Measurements from ENCODE around the gene NCOA1. TPM values are rescaled to one million over a fixed set of nuclear protein-coding genes. Genes with fewer than 3 reads are reported as not detected.

NCOA1 gene
- polyA plus RNA-seq, 4 donors, result 13.8 to 48.5 (median 20.4) TPM

GRCh38 chr2:24538720-24539119 is 47.7 kb downstream of the NCOA1 start:
- Histone ChIP-seq H3K4me1 (ENCODE audit: control insufficient read depth in 3 of 3, insufficient read depth in 2 of 3, low read depth in 1 of 3, low read length in 2 of 3) (no peaks in the 10 kb centered on the region), H3K27me3 (ENCODE audit: control insufficient read depth in 3 of 3, insufficient read depth in 3 of 3, low read length in 3 of 3) (no peaks in the 10 kb centered on the region), H3K27ac (ENCODE audit: low read depth in 1 of 3, low read length in 2 of 3) (no peak overlapping the region), H3K9me3 (ENCODE audit: control insufficient read depth in 2 of 2, insufficient read depth in 1 of 2, low read depth in 1 of 2, low read length in 1 of 2) (peaks cover 0 to 13% of the 10 kb centered on the region in 2 donors), H3K4me3 (ENCODE audit: low read depth in 1 of 3, low read length in 3 of 3) (no peak overlapping the region), H3K36me3 (ENCODE audit: control insufficient read depth in 3 of 3, insufficient read depth in 2 of 3, low read depth in 1 of 3, low read length in 3 of 3) (peaks cover 0 to 2% (median 2%) of the 10 kb centered on the region in 3 donors)
- FAIRE-seq, result no peak
- 91 to 96% (median 92%) methylated on average over 4 of the region's 4 CpGs for WGBS, 3 donors
- DNase-seq, result no peak

- DNase-seq (no peak), FAIRE-seq (no peak)
- peaks cover 0 to 14% of the 10 kb centered on the region in 2 donors for H3K9me3 ChIP-seq (ENCODE audit: control insufficient read depth in 2 of 2, insufficient read depth in 1 of 2, low read depth in 1 of 2, low read length in 1 of 2)
- H3K4me3 ChIP-seq (ENCODE audit: low read depth in 1 of 3, low read length in 3 of 3), result no peak overlapping the region
- H3K27ac ChIP-seq (ENCODE audit: low read depth in 1 of 3, low read length in 2 of 3), result no peak overlapping the region
- peaks cover 0 to 3% (median 2%) of the 10 kb centered on the region in 3 donors for H3K36me3 ChIP-seq (ENCODE audit: control insufficient read depth in 3 of 3, insufficient read depth in 2 of 3, low read depth in 1 of 3, low read length in 3 of 3)
- no peaks in the 10 kb centered on the region for H3K27me3 ChIP-seq (ENCODE audit: control insufficient read depth in 3 of 3, insufficient read depth in 3 of 3, low read length in 3 of 3)
- H3K4me1 ChIP-seq (ENCODE audit: control insufficient read depth in 3 of 3, insufficient read depth in 2 of 3, low read depth in 1 of 3, low read length in 2 of 3), result no peaks in the 10 kb centered on the region
- 46 to 73% (median 53%) methylated on average over 1 of the region's 1 CpG for WGBS, 3 donors
Observed at GRCh38 chr2:24539258-24539657, 48.2 kb downstream of the NCOA1 start.

GRCh38 chr2:24540011-24540477 is 49.0 kb downstream of the NCOA1 start:
- DNase-seq, result no peak
- no peaks in the 10 kb centered on the region for H3K4me1 ChIP-seq (ENCODE audit: control insufficient read depth in 3 of 3, insufficient read depth in 2 of 3, low read depth in 1 of 3, low read length in 2 of 3)
- H3K36me3 ChIP-seq (ENCODE audit: control insufficient read depth in 3 of 3, insufficient read depth in 2 of 3, low read depth in 1 of 3, low read length in 3 of 3), result peaks cover 0 to 6% (median 2%) of the 10 kb centered on the region in 3 donors
- H3K27ac ChIP-seq (ENCODE audit: low read depth in 1 of 3, low read length in 2 of 3), result no peak overlapping the region
- H3K4me3 ChIP-seq (ENCODE audit: low read depth in 1 of 3, low read length in 3 of 3), result no peak overlapping the region
- H3K27me3 ChIP-seq (ENCODE audit: control insufficient read depth in 3 of 3, insufficient read depth in 3 of 3, low read length in 3 of 3), result no peaks in the 10 kb centered on the region
- 82 to 87% (median 86%) methylated on average over 2 of the region's 2 CpGs for WGBS, 3 donors
- H3K9me3 ChIP-seq (ENCODE audit: control insufficient read depth in 2 of 2, insufficient read depth in 1 of 2, low read depth in 1 of 2, low read length in 1 of 2), result peaks cover 0 to 21% of the 10 kb centered on the region in 2 donors
- FAIRE-seq, result no peak

GRCh38 chr2:24541621-24542020 is 50.6 kb downstream of the NCOA1 start:
- Histone ChIP-seq H3K36me3 (ENCODE audit: control insufficient read depth in 3 of 3, insufficient read depth in 2 of 3, low read depth in 1 of 3, low read length in 3 of 3) (peaks cover 0 to 6% (median 2%) of the 10 kb centered on the region in 3 donors), H3K9me3 (ENCODE audit: control insufficient read depth in 2 of 2, insufficient read depth in 1 of 2, low read depth in 1 of 2, low read length in 1 of 2) (peaks cover 0 to 26% of the 10 kb centered on the region in 2 donors), H3K4me1 (ENCODE audit: control insufficient read depth in 3 of 3, insufficient read depth in 2 of 3, low read depth in 1 of 3, low read length in 2 of 3) (no peaks in the 10 kb centered on the region), H3K27ac (ENCODE audit: low read depth in 1 of 3, low read length in 2 of 3) (no peak overlapping the region), H3K4me3 (ENCODE audit: low read depth in 1 of 3, low read length in 3 of 3) (no peak overlapping the region), H3K27me3 (ENCODE audit: control insufficient read depth in 3 of 3, insufficient read depth in 3 of 3, low read length in 3 of 3) (no peaks in the 10 kb centered on the region)
- no peak for DNase-seq
- FAIRE-seq, result no peak

- Histone ChIP-seq H3K36me3 (ENCODE audit: control insufficient read depth in 3 of 3, insufficient read depth in 2 of 3, low read depth in 1 of 3, low read length in 3 of 3) (peaks cover 0 to 6% (median 0%) of the 10 kb centered on the region in 3 donors), H3K4me1 (ENCODE audit: control insufficient read depth in 3 of 3, insufficient read depth in 2 of 3, low read depth in 1 of 3, low read length in 2 of 3) (no peaks in the 10 kb centered on the region), H3K4me3 (ENCODE audit: low read depth in 1 of 3, low read length in 3 of 3) (no peak overlapping the region), H3K9me3 (ENCODE audit: control insufficient read depth in 2 of 2, insufficient read depth in 1 of 2, low read depth in 1 of 2, low read length in 1 of 2) (peaks cover 0 to 29% of the 10 kb centered on the region in 2 donors), H3K27ac (ENCODE audit: low read depth in 1 of 3, low read length in 2 of 3) (no peak overlapping the region), H3K27me3 (ENCODE audit: control insufficient read depth in 3 of 3, insufficient read depth in 3 of 3, low read length in 3 of 3) (no peaks in the 10 kb centered on the region)
- DNase-seq, result no peak
- 96 to 99% (median 98%) methylated on average over 3 of the region's 3 CpGs for WGBS, 3 donors
- FAIRE-seq, result no peak
Observed at GRCh38 chr2:24542269-24542872, 51.3 kb downstream of the NCOA1 start.

GRCh38 chr2:24543252-24543651 is 52.2 kb downstream of the NCOA1 start:
- H3K4me3 ChIP-seq (ENCODE audit: low read depth in 1 of 3, low read length in 3 of 3), result no peak overlapping the region
- H3K9me3 ChIP-seq (ENCODE audit: control insufficient read depth in 2 of 2, insufficient read depth in 1 of 2, low read depth in 1 of 2, low read length in 1 of 2), result peaks cover 0 to 37% of the 10 kb centered on the region in 2 donors
- H3K36me3 ChIP-seq (ENCODE audit: control insufficient read depth in 3 of 3, insufficient read depth in 2 of 3, low read depth in 1 of 3, low read length in 3 of 3), result peaks cover 0 to 6% (median 0%) of the 10 kb centered on the region in 3 donors
- H3K4me1 ChIP-seq (ENCODE audit: control insufficient read depth in 3 of 3, insufficient read depth in 2 of 3, low read depth in 1 of 3, low read length in 2 of 3), result no peaks in the 10 kb centered on the region
- H3K27me3 ChIP-seq (ENCODE audit: control insufficient read depth in 3 of 3, insufficient read depth in 3 of 3, low read length in 3 of 3), result no peaks in the 10 kb centered on the region
- FAIRE-seq (no peak), DNase-seq (no peak)
- 66 to 88% (median 72%) methylated on average over 2 of the region's 2 CpGs for WGBS, 3 donors
- H3K27ac ChIP-seq (ENCODE audit: low read depth in 1 of 3, low read length in 2 of 3), result no peak overlapping the region

GRCh38 chr2:24544456-24545115 is 53.5 kb downstream of the NCOA1 start:
- H3K27me3 ChIP-seq (ENCODE audit: control insufficient read depth in 3 of 3, insufficient read depth in 3 of 3, low read length in 3 of 3), result no peaks in the 10 kb centered on the region
- DNase-seq (no peak), FAIRE-seq (no peak)
- H3K4me1 ChIP-seq (ENCODE audit: control insufficient read depth in 3 of 3, insufficient read depth in 2 of 3, low read depth in 1 of 3, low read length in 2 of 3), result no peaks in the 10 kb centered on the region
- H3K36me3 ChIP-seq (ENCODE audit: control insufficient read depth in 3 of 3, insufficient read depth in 2 of 3, low read depth in 1 of 3, low read length in 3 of 3), result peaks cover 0 to 8% (median 0%) of the 10 kb centered on the region in 3 donors
- peaks cover 0 to 50% of the 10 kb centered on the region in 2 donors for H3K9me3 ChIP-seq (ENCODE audit: control insufficient read depth in 2 of 2, insufficient read depth in 1 of 2, low read depth in 1 of 2, low read length in 1 of 2)
- no peak overlapping the region for H3K4me3 ChIP-seq (ENCODE audit: low read depth in 1 of 3, low read length in 3 of 3)
- WGBS, 3 donors, result 96 to 100% (median 100%) methylated on average over 1 of the region's 1 CpG
- no peak overlapping the region for H3K27ac ChIP-seq (ENCODE audit: low read depth in 1 of 3, low read length in 2 of 3)

GRCh38 chr2:24546669-24547068 is 55.6 kb downstream of the NCOA1 start:
- Histone ChIP-seq H3K27me3 (ENCODE audit: control insufficient read depth in 3 of 3, insufficient read depth in 3 of 3, low read length in 3 of 3) (no peaks in the 10 kb centered on the region), H3K9me3 (ENCODE audit: control insufficient read depth in 2 of 2, insufficient read depth in 1 of 2, low read depth in 1 of 2, low read length in 1 of 2) (peaks cover 0 to 61% of the 10 kb centered on the region in 2 donors), H3K4me3 (ENCODE audit: low read depth in 1 of 3, low read length in 3 of 3) (no peak overlapping the region), H3K4me1 (ENCODE audit: control insufficient read depth in 3 of 3, insufficient read depth in 2 of 3, low read depth in 1 of 3, low read length in 2 of 3) (no peaks in the 10 kb centered on the region), H3K36me3 (ENCODE audit: control insufficient read depth in 3 of 3, insufficient read depth in 2 of 3, low read depth in 1 of 3, low read length in 3 of 3) (peaks cover 0 to 8% (median 0%) of the 10 kb centered on the region in 3 donors), H3K27ac (ENCODE audit: low read depth in 1 of 3, low read length in 2 of 3) (no peak overlapping the region)
- no peak for FAIRE-seq
- no peak for DNase-seq
- 94 to 100% (median 97%) methylated on average over 1 of the region's 1 CpG for WGBS, 3 donors

Measured in small intestine (tissue), 7 donors.